Psoas muscle (tissue), 8 donors: Measurements from ENCODE around the gene ATP8B1. TPM values are rescaled to one million over a fixed set of nuclear protein-coding genes. Genes with fewer than 3 reads are reported as not detected.

Experiments
- ATAC-seq, 4 donors: fragments of 200-7000 bp; cut with Tn5 transposase; one replicate each; pipeline ENCODE4 v1.9.1; 2020; ENCODE audit warnings: moderate library complexity in 3 of 4, mild to moderate bottlenecking in 2 of 4
- DNase-seq, 2 donors: peaks; one replicate each; pipeline ENCODE4 v3.0.0-alpha.2; 2020
- H3K27ac ChIP-seq: fragments of 200-600 bp; one replicate; pipeline ENCODE4 v1.8.0; 2022
- H3K27me3 ChIP-seq, 3 donors: fragments of 200-600 bp in 1 of 3; one replicate each; pipeline versions ENCODE4 v1.6.1 to v1.8.0; 2013 to 2022; ENCODE audit warnings: low read length in 2 of 3, mild to moderate bottlenecking in 2 of 3, moderate library complexity in 1 of 3; ENCODE audit not compliant: insufficient read depth in 3 of 3
- H3K36me3 ChIP-seq, 2 donors: fragments of 200-600 bp in 1 of 2; one replicate each; pipeline versions ENCODE4 v1.6.1 to v1.8.0; 2013 to 2022; ENCODE audit warnings: low read depth in 1 of 2, mild to moderate bottlenecking in 1 of 2, moderate library complexity in 1 of 2; ENCODE audit not compliant: insufficient read depth in 1 of 2
- H3K4me1 ChIP-seq: fragments of 200-600 bp; one replicate; pipeline ENCODE4 v1.8.0; 2022
- H3K4me3 ChIP-seq: fragments of 200-600 bp; one replicate; pipeline ENCODE4 v1.8.0; 2022; ENCODE audit warnings: mild to moderate bottlenecking
- H3K9me3 ChIP-seq: fragments of 200-600 bp; one replicate; pipeline ENCODE4 v1.8.0; 2022
- WGBS, 3 donors: extraction: QIAGEN DNeasy Blood & Tissue Kit; methylation state at CpG; one replicate each; pipeline versions ENCODE4 v1.1.6 to v1.1.7; 2013; 5-methylcytosine and 5-hydroxymethylcytosine counted together
- intact Hi-C, 2 donors: fragments of 100-400 bp; cut with DNase I; formaldehyde crosslinking; loops; one replicate each; pipeline versions ENCODE4 v1.11.0 to v1.14.2; 2022
- polyA plus RNA-seq, 3 donors: library from polyadenylated mRNA; stranded (reverse); fragments of 200-250 nt; gene quantifications; one replicate each; pipeline ENCODE4 v1.2.3, GENCODE V29; 2013
- total RNA-seq, 4 donors: library from RNA; stranded (reverse); fragmentation: NEBNext Ultra II Directional in 2 of 4; extraction: Animal tissue kit (Norgen Biotek cat#: 25700) in 2 of 4; gene quantifications; one replicate each; pipeline versions ENCODE4 v1.2.1 to v1.2.4, GENCODE V29; 2021 to 2023
- TF ChIP-seq, protein P1 (sequence below): fragments of 200-600 bp; IDR thresholded peaks from one replicate; pipeline ENCODE4 v1.8.0; 2022; ENCODE audit warnings: antibody characterized with exemption
- donor health status: healthy with polysubstance abuse.
- donor health status: DM: no; HTN: no; CAD: no; lungs with moderate emphysema.
- donor health status: Bipolar disorder and iron deficiency.
- donor health status: healthy.
- donor health status: DM: yes; HTN: yes; CAD: no.
- donor health status: DM: no; HTN: no; CAD: no.
- donor health status: DM: no; HTN: no; CAD: no.
- donor health status: DM: yes; HTN: yes; CAD: no.

The ATP8B1 gene
- total and polyA plus RNA-seq, 7 donors: 0.45 to 2.5 (median 1.2) TPM

DNA sequence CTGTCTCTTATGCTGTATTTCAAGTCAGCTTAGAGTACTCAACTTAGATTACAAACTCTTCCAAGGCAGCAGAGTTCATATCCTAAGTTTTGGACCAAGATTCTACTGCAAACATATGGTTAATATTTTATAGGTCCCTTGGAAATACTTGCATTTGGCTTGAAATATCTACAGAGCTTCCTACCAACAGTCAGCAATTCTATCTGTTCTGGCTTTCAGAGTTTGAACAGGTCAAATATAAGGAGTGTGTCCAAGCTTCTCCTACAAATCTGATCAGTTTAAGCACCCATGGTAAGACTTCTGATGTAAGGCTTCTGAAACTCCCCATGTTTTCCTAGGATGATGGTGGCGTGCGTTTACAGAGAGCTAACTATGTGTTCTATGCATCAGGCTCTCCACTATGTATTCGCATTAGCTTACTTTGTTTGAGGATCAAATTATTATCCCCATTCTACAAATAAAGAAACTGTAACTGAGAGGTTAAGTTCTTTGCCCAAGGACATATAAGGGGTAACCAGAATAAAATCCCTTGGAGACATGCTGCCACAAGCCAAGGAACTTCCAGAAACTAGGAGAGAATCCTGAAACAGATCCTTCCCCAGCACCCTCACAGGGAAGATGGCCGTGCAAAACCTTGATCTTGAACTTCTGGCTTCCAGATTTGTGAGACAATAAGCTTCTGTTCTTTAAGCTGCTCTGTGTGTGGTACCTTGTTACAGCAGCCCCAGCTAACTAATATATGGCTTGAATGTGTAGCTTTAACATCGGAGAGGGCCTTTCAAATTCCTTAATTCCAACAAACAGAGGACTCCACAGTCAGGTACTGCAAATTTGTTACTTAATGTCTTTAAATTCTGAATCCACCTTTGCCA is 55.1 kb downstream of the ATP8B1 start:
- no peaks in the 10 kb centered on the region for H3K36me3 ChIP-seq
- TF ChIP-seq, protein P1, sequence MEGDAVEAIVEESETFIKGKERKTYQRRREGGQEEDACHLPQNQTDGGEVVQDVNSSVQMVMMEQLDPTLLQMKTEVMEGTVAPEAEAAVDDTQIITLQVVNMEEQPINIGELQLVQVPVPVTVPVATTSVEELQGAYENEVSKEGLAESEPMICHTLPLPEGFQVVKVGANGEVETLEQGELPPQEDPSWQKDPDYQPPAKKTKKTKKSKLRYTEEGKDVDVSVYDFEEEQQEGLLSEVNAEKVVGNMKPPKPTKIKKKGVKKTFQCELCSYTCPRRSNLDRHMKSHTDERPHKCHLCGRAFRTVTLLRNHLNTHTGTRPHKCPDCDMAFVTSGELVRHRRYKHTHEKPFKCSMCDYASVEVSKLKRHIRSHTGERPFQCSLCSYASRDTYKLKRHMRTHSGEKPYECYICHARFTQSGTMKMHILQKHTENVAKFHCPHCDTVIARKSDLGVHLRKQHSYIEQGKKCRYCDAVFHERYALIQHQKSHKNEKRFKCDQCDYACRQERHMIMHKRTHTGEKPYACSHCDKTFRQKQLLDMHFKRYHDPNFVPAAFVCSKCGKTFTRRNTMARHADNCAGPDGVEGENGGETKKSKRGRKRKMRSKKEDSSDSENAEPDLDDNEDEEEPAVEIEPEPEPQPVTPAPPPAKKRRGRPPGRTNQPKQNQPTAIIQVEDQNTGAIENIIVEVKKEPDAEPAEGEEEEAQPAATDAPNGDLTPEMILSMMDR: no peak
- peaks cover 53% of the 10 kb centered on the region for H3K4me1 ChIP-seq
- ATAC-seq (no peak), DNase-seq (no peak)
- no peaks in the 10 kb centered on the region for H3K9me3 ChIP-seq
- peak overlapping the region; percentile 74 for H3K27ac ChIP-seq
- H3K4me3 ChIP-seq: no peak overlapping the region
- no peaks in the 10 kb centered on the region for H3K27me3 ChIP-seq
- intact Hi-C loops: no loop called here
- 83 to 89% (median 84%) methylated on average over 5 of the region's 5 CpGs for WGBS, 3 donors

DNA sequence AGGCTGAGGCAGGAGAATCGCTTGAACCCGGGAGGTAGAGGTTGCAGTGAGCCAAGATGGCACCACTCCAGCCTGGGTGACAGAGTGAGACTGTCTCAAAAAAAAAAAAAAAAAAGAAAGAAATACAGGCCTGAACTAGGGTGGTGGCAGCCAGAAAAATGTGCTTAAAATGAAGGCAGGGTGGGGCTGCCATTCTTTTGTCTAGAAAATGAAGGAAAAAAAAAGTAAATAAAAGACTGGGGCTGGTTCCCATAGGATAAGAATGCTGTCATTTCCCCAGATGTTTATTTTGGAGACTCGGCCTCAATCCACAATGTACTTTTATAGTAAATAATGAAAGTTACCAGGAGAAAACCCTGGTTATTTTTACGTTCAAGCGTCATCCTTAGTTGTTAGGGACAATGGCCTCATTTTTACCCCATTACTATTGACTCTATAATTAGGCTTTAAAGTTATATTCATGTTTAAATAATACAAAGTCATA is 58.9 kb downstream of the ATP8B1 start:
- H3K27me3 ChIP-seq: no peaks in the 10 kb centered on the region
- intact Hi-C loops: no loop called here
- H3K9me3 ChIP-seq: peaks cover 7% of the 10 kb centered on the region
- DNase-seq: no peak
- WGBS, 3 donors: 41 to 60% (median 46%) methylated on average over 5 of the region's 5 CpGs
- H3K4me3 ChIP-seq: no peak overlapping the region
- peaks cover 45% of the 10 kb centered on the region for H3K4me1 ChIP-seq
- TF ChIP-seq, protein P1: no peak
- no peaks in the 10 kb centered on the region for H3K36me3 ChIP-seq
- peak in 3 of 4 donors; percentile 34 to 62 (median 58) for ATAC-seq
- peak overlapping the region; percentile 66 for H3K27ac ChIP-seq

DNA sequence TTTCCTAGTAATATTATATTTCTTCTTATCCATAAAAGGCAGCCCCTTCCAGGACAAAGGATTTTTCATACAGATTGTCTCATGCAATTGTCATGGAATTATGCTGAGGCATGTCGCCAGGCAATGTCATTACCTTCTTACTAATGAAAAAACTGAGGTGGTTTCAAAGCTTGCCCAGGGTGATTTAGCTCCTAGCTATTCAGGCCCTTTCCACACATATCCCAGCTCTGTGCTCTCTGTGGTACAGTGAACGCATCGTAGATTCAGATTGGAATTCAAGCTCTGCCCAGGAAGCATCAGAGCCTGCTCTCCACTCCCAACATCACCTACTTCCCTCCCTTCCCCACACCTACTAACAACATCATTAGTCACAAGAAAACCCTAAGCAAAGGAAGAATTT is 60.1 kb downstream of the ATP8B1 start:
- ATAC-seq (peak in 1 of 4 donors; percentile 70), DNase-seq (no peak)
- Histone ChIP-seq H3K4me3 (no peak overlapping the region), H3K36me3 (no peaks in the 10 kb centered on the region), H3K27ac (no peak overlapping the region), H3K27me3 (no peaks in the 10 kb centered on the region), H3K4me1 (peaks cover 32% of the 10 kb centered on the region), H3K9me3 (peaks cover 7% of the 10 kb centered on the region)
- TF ChIP-seq, protein P1: no peak
- WGBS, 3 donors: 79 to 83% (median 82%) methylated on average over 3 of the region's 3 CpGs
- intact Hi-C loops: no loop called here

DNA sequence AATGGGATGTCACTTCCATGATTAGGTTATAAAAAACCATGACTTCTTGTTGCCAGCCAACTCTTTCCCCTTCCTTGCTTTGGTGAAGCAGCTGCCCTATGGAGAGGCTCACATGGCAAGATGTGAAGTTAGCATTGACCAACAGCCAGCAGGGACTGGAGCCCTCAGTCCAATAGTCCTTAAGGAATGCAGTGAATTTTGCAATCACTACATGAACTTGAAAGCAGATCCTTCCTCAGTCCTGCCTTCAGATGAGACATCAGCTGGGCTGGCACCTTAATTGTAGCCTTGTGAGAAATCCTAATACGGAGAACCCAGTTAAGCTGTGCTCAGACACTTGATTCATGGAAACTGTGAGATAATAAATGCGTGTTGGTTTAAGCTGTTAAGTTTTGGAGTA is 61.8 kb downstream of the ATP8B1 start:
- intact Hi-C loops: no loop called here
- peaks cover 24% of the 10 kb centered on the region for H3K4me1 ChIP-seq
- DNase-seq: no peak
- ATAC-seq: no peak
- 78 to 100% (median 98%) methylated on average over 2 of the region's 2 CpGs for WGBS, 3 donors
- peaks cover 7% of the 10 kb centered on the region for H3K9me3 ChIP-seq
- no peaks in the 10 kb centered on the region for H3K36me3 ChIP-seq
- no peak overlapping the region for H3K4me3 ChIP-seq
- no peak overlapping the region for H3K27ac ChIP-seq
- TF ChIP-seq, protein P1: no peak
- no peaks in the 10 kb centered on the region for H3K27me3 ChIP-seq
